ENCODE measurements around the gene GLIS1. TPM values are rescaled to one million over a fixed set of nuclear protein-coding genes. Genes with fewer than 3 reads are reported as not detected.

The GLIS1 gene
- total RNA-seq, 4 donors from 2014 or later = 0.59 to 3.9 (median 0.75) TPM

DNA sequence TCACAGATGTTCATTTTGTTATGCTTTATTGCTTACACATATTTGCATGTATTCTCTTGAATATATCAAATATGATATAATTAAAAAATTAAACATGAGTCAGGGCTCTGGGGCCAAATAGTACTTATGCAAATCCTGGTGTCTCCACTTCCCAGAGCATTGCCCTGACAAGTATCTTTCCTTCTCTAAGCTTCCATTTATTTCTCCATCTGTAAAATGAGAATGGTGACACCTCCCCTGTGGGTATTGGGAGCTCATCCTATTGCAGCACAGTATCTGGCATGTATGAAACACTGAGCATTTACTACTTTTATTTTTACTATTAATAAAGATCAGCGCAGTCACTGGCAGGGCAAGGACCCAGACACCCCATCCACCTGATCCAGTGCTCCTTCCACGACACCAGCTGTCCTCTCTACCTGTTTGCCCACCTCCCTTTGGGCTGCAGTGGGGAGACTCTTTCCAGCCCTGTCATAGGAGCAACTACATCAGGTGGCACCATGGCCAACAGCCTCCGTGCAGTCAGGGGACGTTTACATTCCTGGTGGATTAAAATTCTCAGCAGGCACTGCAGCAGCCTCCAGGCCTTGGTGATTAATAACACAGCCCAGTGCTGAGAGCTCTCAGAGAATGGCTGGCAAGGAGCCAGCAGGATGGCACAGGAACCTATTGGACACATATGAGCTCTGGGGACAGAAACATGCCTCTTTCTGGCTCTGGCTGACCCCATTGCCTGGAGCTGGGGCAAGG lies 166.7 kb downstream of the GLIS1 start:
- Histone ChIP-seq H3K27me3 (no peaks in the 10 kb centered on the region), H3K36me3 (no peaks in the 10 kb centered on the region), H3K27ac (no peak overlapping the region), H3K4me3 (no peak overlapping the region), H3K4me1 (no peaks in the 10 kb centered on the region), H3K9me3 (peaks cover 0 to 6% (median 0%) of the 10 kb centered on the region in 4 donors)
- WGBS, 2 donors = 62 to 67% methylated on average over 4 of the region's 4 CpGs
- no peak for DNase-seq (ENCODE audit: low spot score in 2 of 2)
- TF ChIP-seq EP300 (IDR thresholded peaks at IDR 0.05) (no peak), POLR2A (IDR thresholded peaks at IDR 0.05) (no peak), CTCF (IDR thresholded peaks at IDR 0.05) (no peak)

DNA sequence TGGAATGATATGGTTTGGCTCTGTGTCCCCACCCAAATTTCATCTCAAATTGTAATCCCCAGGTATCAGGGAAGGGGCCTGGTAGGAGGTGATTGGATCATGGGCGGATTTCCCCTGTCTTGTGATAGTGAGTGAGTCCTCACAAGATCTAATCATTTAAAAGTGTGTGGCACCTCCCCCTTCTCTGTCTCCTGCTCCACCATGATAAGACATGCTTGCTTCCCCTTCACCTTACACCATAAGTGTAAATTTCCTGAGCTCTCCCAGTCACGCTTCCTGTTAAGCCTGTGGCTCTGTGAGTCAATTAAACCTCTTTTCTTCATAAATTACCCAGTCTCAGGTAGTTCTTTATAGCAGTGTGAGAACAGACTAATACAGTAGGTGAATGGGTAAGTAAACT lies 170.4 kb downstream of the GLIS1 start:
- DNase-seq (ENCODE audit: low spot score in 2 of 2) = no peak
- no peak overlapping the region for H3K27ac ChIP-seq
- TF ChIP-seq EP300 (IDR thresholded peaks at IDR 0.05) = no peak
- TF ChIP-seq POLR2A (IDR thresholded peaks at IDR 0.05) = no peak
- no peak for TF ChIP-seq CTCF (IDR thresholded peaks at IDR 0.05)
- H3K27me3 ChIP-seq = no peaks in the 10 kb centered on the region
- H3K4me1 ChIP-seq = no peaks in the 10 kb centered on the region
- H3K36me3 ChIP-seq = no peaks in the 10 kb centered on the region
- H3K4me3 ChIP-seq = no peak overlapping the region
- peaks cover 0 to 12% (median 0%) of the 10 kb centered on the region in 4 donors for H3K9me3 ChIP-seq
- 91 to 95% methylated on average over 2 of the region's 2 CpGs for WGBS, 2 donors

- Histone ChIP-seq H3K4me1 (no peaks in the 10 kb centered on the region), H3K36me3 (no peaks in the 10 kb centered on the region), H3K27ac (no peak overlapping the region), H3K4me3 (no peak overlapping the region), H3K27me3 (no peaks in the 10 kb centered on the region), H3K9me3 (peaks cover 0 to 12% (median 0%) of the 10 kb centered on the region in 4 donors)
- DNase-seq (ENCODE audit: low spot score in 2 of 2) = no peak
- TF ChIP-seq CTCF (IDR thresholded peaks at IDR 0.05) (no peak), EP300 (IDR thresholded peaks at IDR 0.05) (no peak), POLR2A (IDR thresholded peaks at IDR 0.05) (no peak)
- WGBS, 2 donors = 94% methylated on average over 3 of the region's 3 CpGs
Observed at GRCh38 chr1:53567851-53568250, 171.1 kb downstream of the GLIS1 start.

GRCh38 chr1:53567450-53567849 lies 171.5 kb downstream of the GLIS1 start:
- TF ChIP-seq POLR2A (IDR thresholded peaks at IDR 0.05) (no peak), CTCF (IDR thresholded peaks at IDR 0.05) (no peak), EP300 (IDR thresholded peaks at IDR 0.05) (no peak)
- DNase-seq (ENCODE audit: low spot score in 2 of 2) = no peak

DNA sequence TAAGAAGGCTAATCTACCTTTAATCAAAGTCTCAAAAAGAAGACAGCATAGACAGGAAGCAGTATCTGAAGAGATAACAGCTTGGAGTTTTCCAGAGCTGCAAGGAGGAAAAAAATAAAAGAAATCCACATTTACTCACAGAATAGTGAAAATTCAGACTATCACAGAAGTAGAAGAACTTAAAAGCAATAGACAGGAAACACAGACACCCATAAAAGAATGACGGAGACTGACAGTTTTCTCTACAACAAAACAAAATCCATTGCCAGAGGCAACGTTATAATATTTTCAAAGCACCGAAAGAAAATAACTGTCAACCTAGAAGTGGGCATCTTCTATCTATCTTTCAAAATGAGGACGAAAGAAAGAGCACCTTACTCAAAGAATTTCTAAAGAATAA lies 175.4 kb downstream of the GLIS1 start:
- H3K36me3 ChIP-seq = no peaks in the 10 kb centered on the region
- 47 to 48% methylated on average over 4 of the region's 4 CpGs for WGBS, 2 donors
- TF ChIP-seq EP300 (IDR thresholded peaks at IDR 0.05) (no peak), CTCF (IDR thresholded peaks at IDR 0.05) (no peak), POLR2A (IDR thresholded peaks at IDR 0.05) (no peak)
- DNase-seq (ENCODE audit: low spot score in 2 of 2) = no peak
- H3K4me1 ChIP-seq = no peaks in the 10 kb centered on the region
- H3K9me3 ChIP-seq = peaks cover 0 to 12% (median 0%) of the 10 kb centered on the region in 4 donors
- H3K27me3 ChIP-seq = no peaks in the 10 kb centered on the region
- H3K27ac ChIP-seq = no peak overlapping the region
- no peak overlapping the region for H3K4me3 ChIP-seq

More at GRCh38 chr1:53567450-53567849, 171.5 kb downstream of the GLIS1 start:
- Histone ChIP-seq H3K4me3 (no peak overlapping the region), H3K36me3 (no peaks in the 10 kb centered on the region), H3K9me3 (peaks cover 0 to 12% (median 0%) of the 10 kb centered on the region in 4 donors), H3K27me3 (no peaks in the 10 kb centered on the region), H3K4me1 (no peaks in the 10 kb centered on the region), H3K27ac (no peak overlapping the region)
- WGBS, 2 donors = 67% methylated on average over 3 of the region's 3 CpGs
